Activated CD8-positive, alpha-beta memory T cell treated with anti-CD3 and anti-CD28 coated beads, Interleukin-2, amount 50 U/mL, for 24 hours (primary cell): ENCODE data around the gene PGM2.

Experiments used
- DNase-seq: peaks from one replicate; pipeline ENCODE4 v3.0.0-alpha.2; 2020; ENCODE audit errors: extremely low read depth

The PGM2 gene

GRCh38 chr4:37864786-37865185 lies 38.3 kb downstream of the PGM2 start:
- no peak for DNase-seq

GRCh38 chr4:37865450-37865849 lies 39.0 kb downstream of the PGM2 start:
- DNase-seq, result no peak

GRCh38 chr4:37867102-37867501 lies 40.6 kb downstream of the PGM2 start:
- no peak for DNase-seq

GRCh38 chr4:37868238-37868637 lies 41.8 kb downstream of the PGM2 start:
- no peak for DNase-seq

- no peak for DNase-seq
Measured at GRCh38 chr4:37872310-37872988, 46.0 kb downstream of the PGM2 start.

- DNase-seq, result no peak
Measured at GRCh38 chr4:37873386-37873785, 46.9 kb downstream of the PGM2 start.

GRCh38 chr4:37876156-37876555 lies 49.7 kb downstream of the PGM2 start:
- no peak for DNase-seq

- no peak for DNase-seq
Measured at GRCh38 chr4:37879365-37879764, 52.9 kb downstream of the PGM2 start.

GRCh38 chr4:37881811-37882210 lies 55.3 kb downstream of the PGM2 start:
- no peak for DNase-seq

- DNase-seq, result no peak
Measured at GRCh38 chr4:37882665-37883296, 56.3 kb downstream of the PGM2 start.

- no peak for DNase-seq
Measured at GRCh38 chr4:37884855-37885487, 58.5 kb downstream of the PGM2 start.

GRCh38 chr4:37885496-37885895 lies 59.0 kb downstream of the PGM2 start:
- DNase-seq, result no peak

- no peak for DNase-seq
Measured at GRCh38 chr4:37889849-37890800, 63.6 kb downstream of the PGM2 start.

GRCh38 chr4:37890801-37891259 lies 64.3 kb downstream of the PGM2 start, which contains the start of gene TBC1D1:
TSS of gene TBC1D1 (plus strand) at chr4:37891084. CDS start at chr4:37902096, 11,012 bp downstream.
- DNase-seq, result no peak

- DNase-seq, result no peak
Measured at GRCh38 chr4:37891260-37892159, 65.0 kb downstream of the PGM2 start.

GRCh38 chr4:37892641-37893040 lies 66.2 kb downstream of the PGM2 start:
- no peak for DNase-seq

- no peak for DNase-seq
Measured at GRCh38 chr4:37893164-37893563, 66.7 kb downstream of the PGM2 start.

- DNase-seq, result no peak
Measured at GRCh38 chr4:37895271-37895670, 68.8 kb downstream of the PGM2 start.

GRCh38 chr4:37896206-37896860 lies 69.8 kb downstream of the PGM2 start:
- DNase-seq, result no peak

GRCh38 chr4:37902212-37902611 lies 75.7 kb downstream of the PGM2 start:
- no peak for DNase-seq
